ENCODE measurements around the gene GJA4.
"Not testable (repeated sequence)": the region's sequence is repeated elsewhere in the genome, so short reads cannot be mapped to it uniquely, and the experiment has no call there.

Gene GJA4

DNA sequence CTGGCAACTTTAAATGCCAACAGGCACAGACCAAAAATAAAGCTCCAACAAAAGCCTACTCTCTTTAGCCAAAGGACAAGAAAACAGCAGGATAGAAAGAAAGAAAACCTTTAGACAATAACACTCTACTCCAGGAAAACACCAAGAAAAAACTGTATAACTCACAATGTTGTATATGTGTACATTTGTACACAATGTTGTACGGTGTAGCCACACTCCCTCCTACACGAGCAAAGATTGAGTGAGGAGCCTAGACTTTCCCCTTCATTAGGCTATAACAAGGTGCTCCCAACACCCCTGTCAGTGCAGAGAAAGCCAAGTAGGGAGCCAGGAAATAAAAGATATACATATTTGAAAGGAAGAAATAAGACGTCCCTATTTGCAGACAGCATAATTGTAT, 24.0 kb downstream of the GJA4 start:
- ChIA-PET CTCF (interaction anchor here (0.6 to 1.5 kb wide), 5 partner anchors 9 to 909 kb away, joined by 3 to 7 read pairs (median 3); partner anchors contain the start of gene SMIM12), POLR2A (interaction anchor here (0.9 kb wide), 1 partner anchor 10 kb away, joined by 3 read pairs; no protein-coding TSS in a partner anchor)
- Histone ChIP-seq H3K4me3 (ENCODE audit: low read depth, low read length) (no peak overlapping the region), H3K9me3 (ENCODE audit: control insufficient read depth, insufficient read depth, low read depth, low read length) (no peaks in the 10 kb centered on the region), H3K4me1 (ENCODE audit: control insufficient read depth, insufficient read depth, low read length) (no peaks in the 10 kb centered on the region), H3K36me3 (ENCODE audit: control insufficient read depth in 2 of 2, insufficient read depth in 1 of 2, low read length in 2 of 2) (no peaks in the 10 kb centered on the region), H3K27ac (ENCODE audit: extremely low read depth, low read depth, low read length) (no peak overlapping the region)
- TF ChIP-seq ZNF426 (tag by site-specific recombination; IDR thresholded peaks at IDR 0.05) (no peak), ZSCAN23 (tag by site-specific recombination; IDR thresholded peaks at IDR 0.05) (no peak), EGR2 (tag by site-specific recombination; IDR thresholded peaks at IDR 0.05; ENCODE audit: low read depth) (no peak), ZNF416 (tag by site-specific recombination; IDR thresholded peaks at IDR 0.05) (no peak), OVOL3 (tag by site-specific recombination; IDR thresholded peaks at IDR 0.05) (no peak), ZNF510 (tag by site-specific recombination; IDR thresholded peaks at IDR 0.05; ENCODE audit: insufficient replicate concordance) (no peak), ZNF837 (tag by site-specific recombination; IDR thresholded peaks at IDR 0.05) (no peak), ZNF335 (tag by site-specific recombination; conservative IDR thresholded peaks at IDR 0.05) (no peak), ZNF2 (tag by site-specific recombination; IDR thresholded peaks at IDR 0.05) (no peak), ZBTB17 (tag by site-specific recombination; IDR thresholded peaks at IDR 0.05) (no peak)
- TF ChIP-seq, protein P1, sequence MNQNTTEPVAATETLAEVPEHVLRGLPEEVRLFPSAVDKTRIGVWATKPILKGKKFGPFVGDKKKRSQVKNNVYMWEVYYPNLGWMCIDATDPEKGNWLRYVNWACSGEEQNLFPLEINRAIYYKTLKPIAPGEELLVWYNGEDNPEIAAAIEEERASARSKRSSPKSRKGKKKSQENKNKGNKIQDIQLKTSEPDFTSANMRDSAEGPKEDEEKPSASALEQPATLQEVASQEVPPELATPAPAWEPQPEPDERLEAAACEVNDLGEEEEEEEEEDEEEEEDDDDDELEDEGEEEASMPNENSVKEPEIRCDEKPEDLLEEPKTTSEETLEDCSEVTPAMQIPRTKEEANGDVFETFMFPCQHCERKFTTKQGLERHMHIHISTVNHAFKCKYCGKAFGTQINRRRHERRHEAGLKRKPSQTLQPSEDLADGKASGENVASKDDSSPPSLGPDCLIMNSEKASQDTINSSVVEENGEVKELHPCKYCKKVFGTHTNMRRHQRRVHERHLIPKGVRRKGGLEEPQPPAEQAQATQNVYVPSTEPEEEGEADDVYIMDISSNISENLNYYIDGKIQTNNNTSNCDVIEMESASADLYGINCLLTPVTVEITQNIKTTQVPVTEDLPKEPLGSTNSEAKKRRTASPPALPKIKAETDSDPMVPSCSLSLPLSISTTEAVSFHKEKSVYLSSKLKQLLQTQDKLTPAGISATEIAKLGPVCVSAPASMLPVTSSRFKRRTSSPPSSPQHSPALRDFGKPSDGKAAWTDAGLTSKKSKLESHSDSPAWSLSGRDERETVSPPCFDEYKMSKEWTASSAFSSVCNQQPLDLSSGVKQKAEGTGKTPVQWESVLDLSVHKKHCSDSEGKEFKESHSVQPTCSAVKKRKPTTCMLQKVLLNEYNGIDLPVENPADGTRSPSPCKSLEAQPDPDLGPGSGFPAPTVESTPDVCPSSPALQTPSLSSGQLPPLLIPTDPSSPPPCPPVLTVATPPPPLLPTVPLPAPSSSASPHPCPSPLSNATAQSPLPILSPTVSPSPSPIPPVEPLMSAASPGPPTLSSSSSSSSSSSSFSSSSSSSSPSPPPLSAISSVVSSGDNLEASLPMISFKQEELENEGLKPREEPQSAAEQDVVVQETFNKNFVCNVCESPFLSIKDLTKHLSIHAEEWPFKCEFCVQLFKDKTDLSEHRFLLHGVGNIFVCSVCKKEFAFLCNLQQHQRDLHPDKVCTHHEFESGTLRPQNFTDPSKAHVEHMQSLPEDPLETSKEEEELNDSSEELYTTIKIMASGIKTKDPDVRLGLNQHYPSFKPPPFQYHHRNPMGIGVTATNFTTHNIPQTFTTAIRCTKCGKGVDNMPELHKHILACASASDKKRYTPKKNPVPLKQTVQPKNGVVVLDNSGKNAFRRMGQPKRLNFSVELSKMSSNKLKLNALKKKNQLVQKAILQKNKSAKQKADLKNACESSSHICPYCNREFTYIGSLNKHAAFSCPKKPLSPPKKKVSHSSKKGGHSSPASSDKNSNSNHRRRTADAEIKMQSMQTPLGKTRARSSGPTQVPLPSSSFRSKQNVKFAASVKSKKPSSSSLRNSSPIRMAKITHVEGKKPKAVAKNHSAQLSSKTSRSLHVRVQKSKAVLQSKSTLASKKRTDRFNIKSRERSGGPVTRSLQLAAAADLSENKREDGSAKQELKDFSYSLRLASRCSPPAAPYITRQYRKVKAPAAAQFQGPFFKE (tag by site-specific recombination; IDR thresholded peaks at IDR 0.05; ENCODE audit: borderline replicate concordance): no peak

DNA sequence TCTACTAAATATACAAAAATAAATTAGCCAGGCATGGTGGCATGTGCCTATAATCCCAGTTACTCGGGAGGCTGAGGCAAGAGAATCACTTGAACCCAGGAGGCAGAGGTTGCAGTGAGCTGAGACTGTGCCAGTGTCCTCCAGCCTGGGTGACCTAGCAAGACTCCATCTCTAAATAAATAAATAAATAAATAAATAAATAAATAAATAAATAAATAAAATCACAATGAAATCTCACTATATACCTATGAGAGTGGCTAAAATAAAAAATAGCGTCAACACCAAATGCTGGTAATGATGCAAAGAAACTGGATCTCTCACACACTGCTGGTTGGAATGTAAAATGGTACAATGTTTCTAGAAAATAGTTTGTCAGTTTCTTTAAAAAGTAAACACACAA, 26.1 kb downstream of the GJA4 start:
- POLR2A ChIA-PET; H3K4me1 ChIP-seq (ENCODE audit: control insufficient read depth, insufficient read depth, low read length): not testable (repeated sequence)
- peak; percentile 84 for TF ChIP-seq ZNF518A (tag by site-specific recombination; conservative IDR thresholded peaks at IDR 0.05; ENCODE audit: low read depth)
- peak; percentile 70 for TF ChIP-seq ZNF426 (tag by site-specific recombination; IDR thresholded peaks at IDR 0.05)
- TF ChIP-seq ZNF555 (tag by site-specific recombination; conservative IDR thresholded peaks at IDR 0.05): peak; percentile 57
- peak; percentile 82; the same call in 1 of the 2 replicates for TF ChIP-seq ZNF140 (tag by site-specific recombination; IDR thresholded peaks at IDR 0.05)
- peak; percentile 64 for TF ChIP-seq ZNF623 (tag by site-specific recombination; IDR thresholded peaks at IDR 0.05)
- TF ChIP-seq REST (tag by site-specific recombination; IDR thresholded peaks at IDR 0.05): peak; percentile 48; the same call in 1 of the 2 replicates
- 0 out of 2 replicates have a peak, but pooled peaks have one; percentile 26 for TF ChIP-seq ZNF639 (tag by site-specific recombination; IDR thresholded peaks at IDR 0.05)

More for the DNA sequence above, 26.1 kb downstream of the GJA4 start:
- H3K36me3 ChIP-seq (ENCODE audit: control insufficient read depth in 2 of 2, insufficient read depth in 1 of 2, low read length in 2 of 2); H3K4me3 ChIP-seq (ENCODE audit: low read depth, low read length); H3K27ac ChIP-seq (ENCODE audit: extremely low read depth, low read depth, low read length); H3K9me3 ChIP-seq (ENCODE audit: control insufficient read depth, insufficient read depth, low read depth, low read length); CTCF ChIA-PET: not testable (repeated sequence)

All from HEK293 (cell line).